ENCODE results near the gene FBXW5.

Gene FBXW5

GRCh38 chr9:136903041-136903554 is 41.4 kb downstream of the FBXW5 start:
- DNase-seq: no peak

GRCh38 chr9:136902259-136902821 is 42.2 kb downstream of the FBXW5 start:
- DNase-seq: peak; percentile 51

- DNase-seq: peak; percentile 8
Measured at GRCh38 chr9:136901516-136902258, 42.9 kb downstream of the FBXW5 start.

GRCh38 chr9:136900988-136901515 is 43.5 kb downstream of the FBXW5 start:
- no peak for DNase-seq

GRCh38 chr9:136900556-136900955 is 44.0 kb downstream of the FBXW5 start:
- no peak for DNase-seq

GRCh38 chr9:136899196-136899595 is 45.3 kb downstream of the FBXW5 start:
- DNase-seq: no peak

GRCh38 chr9:136898483-136899100 is 45.9 kb downstream of the FBXW5 start:
- DNase-seq: no peak

- DNase-seq: no peak
Measured at GRCh38 chr9:136896027-136896426, 48.5 kb downstream of the FBXW5 start.

GRCh38 chr9:136890661-136891060 is 53.9 kb downstream of the FBXW5 start:
- DNase-seq: no peak
